Endodermal cell (in vitro differentiated cells): Measurements from ENCODE around the gene VSTM4. TPM values are rescaled to one million over a fixed set of nuclear protein-coding genes. Genes with fewer than 3 reads are reported as not detected.

Experiments
- DNase-seq: peaks from one replicate; pipeline ENCODE4 v3.0.0-alpha.2; 2017
- H3K27ac ChIP-seq: 2 replicates; pipeline ENCODE4 v1.5.1; 2013; ENCODE audit warnings: mild to moderate bottlenecking, low read depth, low read length, moderate library complexity
- H3K27me3 ChIP-seq: 2 replicates; pipeline ENCODE4 v1.6.1; 2013; ENCODE audit warnings: mild to moderate bottlenecking, low read length, moderate library complexity; ENCODE audit not compliant: insufficient read depth, control insufficient read depth, poor library complexity, severe bottlenecking
- H3K36me3 ChIP-seq: 2 replicates; pipeline ENCODE4 v1.7.0; 2013; ENCODE audit warnings: mild to moderate bottlenecking, low read length, moderate library complexity; ENCODE audit not compliant: control insufficient read depth, insufficient read depth
- H3K4me1 ChIP-seq: one replicate; pipeline ENCODE4 v1.7.0; 2013; ENCODE audit warnings: low read length; ENCODE audit not compliant: control insufficient read depth, insufficient read depth
- H3K4me3 ChIP-seq: 2 replicates; pipeline ENCODE4 v1.5.1; 2013; ENCODE audit warnings: mild to moderate bottlenecking, low read length, moderate library complexity
- H3K9ac ChIP-seq: 2 replicates; pipeline ENCODE4 v1.6.1; 2013; ENCODE audit warnings: mild to moderate bottlenecking, low read length, moderate library complexity; ENCODE audit not compliant: poor library complexity, severe bottlenecking; ENCODE audit errors: extremely low read depth
- H3K9me3 ChIP-seq: 2 replicates; pipeline ENCODE4 v1.6.1; 2013; ENCODE audit warnings: mild to moderate bottlenecking, low read length, moderate library complexity; ENCODE audit not compliant: control insufficient read depth
- H3K27ac Mint-ChIP-seq: 2 replicates; pipeline ENCODE4 v1.8.0; 2020; ENCODE audit warnings: mixed read lengths
- H3K27me3 Mint-ChIP-seq: 2 replicates; pipeline ENCODE4 v1.8.0; 2021; ENCODE audit warnings: mild to moderate bottlenecking, mixed read lengths; ENCODE audit not compliant: insufficient read depth
- H3K36me3 Mint-ChIP-seq: 2 replicates; pipeline ENCODE4 v1.8.0; 2020; ENCODE audit warnings: low read depth, mixed read lengths
- H3K4me1 Mint-ChIP-seq: 2 replicates; pipeline ENCODE4 v1.8.0; 2020; ENCODE audit warnings: mixed read lengths
- H3K4me3 Mint-ChIP-seq: 2 replicates; pipeline ENCODE4 v1.8.0; 2020; ENCODE audit warnings: mild to moderate bottlenecking, moderate library complexity, mixed read lengths
- H3K9me3 Mint-ChIP-seq: 2 replicates; pipeline ENCODE4 v1.8.0; 2020; ENCODE audit warnings: mild to moderate bottlenecking, mixed read lengths
- WGBS, 2 experiments: methylation state at CpG; one replicate each; pipeline versions ENCODE4 v1.1.5 to v1.1.7; 2013; ENCODE audit warnings: missing lambda C conversion rate in 2 of 2, mixed read lengths in 1 of 2; ENCODE audit not compliant: insufficient coverage in 1 of 2, insufficient read length in 1 of 2; 5-methylcytosine and 5-hydroxymethylcytosine counted together
- total RNA-seq, 2 donors: library from RNA; stranded (reverse); fragmentation: NEBNext Ultra II Directional in 1 of 2; extraction: Animal tissue kit (Norgen Biotek cat#: 25700) in 1 of 2; gene quantifications; 2 replicates in 1 of 2; 3 replicates in 1 of 2; pipeline ENCODE4 v1.2.1, GENCODE V29; 2021
- TF ChIP-seq, protein P1 (sequence below): fragments of 200-600 bp; sonication (generic); conservative IDR thresholded peaks from 2 replicates; pipeline ENCODE4 v1.5.0; 2021; ENCODE audit warnings: antibody characterized with exemption, mild to moderate bottlenecking

VSTM4 gene
- total RNA-seq, 2 donors from 2014 or later, result 0.51 to 0.77 TPM

DNA sequence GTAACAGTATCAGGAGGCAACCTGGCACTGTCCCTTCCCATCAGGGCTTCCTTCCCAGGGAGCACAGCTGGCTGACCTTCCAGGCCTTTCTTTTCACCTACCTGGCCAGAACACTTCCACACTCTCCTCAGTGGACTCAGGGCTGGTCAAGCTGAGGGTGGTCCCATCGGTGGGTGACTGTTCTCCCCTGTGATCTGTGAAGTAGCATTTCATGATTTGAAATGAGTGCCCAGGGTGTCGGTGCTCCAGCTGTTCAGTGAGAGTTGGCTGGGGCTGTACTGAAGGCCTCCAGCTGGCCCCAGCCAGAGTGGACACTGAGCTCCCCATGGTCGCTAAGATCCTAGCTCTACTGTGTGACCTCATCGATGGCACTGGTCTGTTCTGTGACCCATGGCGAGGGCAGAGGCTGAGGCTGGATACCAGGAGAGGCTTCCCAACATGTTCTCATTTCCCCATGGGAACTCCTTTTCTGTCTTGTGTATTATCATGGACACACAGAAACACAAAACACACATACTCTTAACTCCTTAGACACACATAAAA lies 18.5 kb upstream of the VSTM4 start, which contains the start of gene FAM170B:
Gene FAM170B, minus strand, starts transcription at position 316 of the 543 bp plus-strand sequence. Its CDS starts 103 bp downstream, at position 213.
- TF ChIP-seq, protein P1, sequence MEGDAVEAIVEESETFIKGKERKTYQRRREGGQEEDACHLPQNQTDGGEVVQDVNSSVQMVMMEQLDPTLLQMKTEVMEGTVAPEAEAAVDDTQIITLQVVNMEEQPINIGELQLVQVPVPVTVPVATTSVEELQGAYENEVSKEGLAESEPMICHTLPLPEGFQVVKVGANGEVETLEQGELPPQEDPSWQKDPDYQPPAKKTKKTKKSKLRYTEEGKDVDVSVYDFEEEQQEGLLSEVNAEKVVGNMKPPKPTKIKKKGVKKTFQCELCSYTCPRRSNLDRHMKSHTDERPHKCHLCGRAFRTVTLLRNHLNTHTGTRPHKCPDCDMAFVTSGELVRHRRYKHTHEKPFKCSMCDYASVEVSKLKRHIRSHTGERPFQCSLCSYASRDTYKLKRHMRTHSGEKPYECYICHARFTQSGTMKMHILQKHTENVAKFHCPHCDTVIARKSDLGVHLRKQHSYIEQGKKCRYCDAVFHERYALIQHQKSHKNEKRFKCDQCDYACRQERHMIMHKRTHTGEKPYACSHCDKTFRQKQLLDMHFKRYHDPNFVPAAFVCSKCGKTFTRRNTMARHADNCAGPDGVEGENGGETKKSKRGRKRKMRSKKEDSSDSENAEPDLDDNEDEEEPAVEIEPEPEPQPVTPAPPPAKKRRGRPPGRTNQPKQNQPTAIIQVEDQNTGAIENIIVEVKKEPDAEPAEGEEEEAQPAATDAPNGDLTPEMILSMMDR, result no peak
- no peaks in the 10 kb centered on the region for H3K36me3 ChIP-seq
- no peak within 1 kb of the TSS for H3K4me3 ChIP-seq
- H3K4me1 Mint-ChIP-seq, result peaks cover 2% of the 10 kb centered on the region
- H3K27me3 Mint-ChIP-seq, result peaks cover 6% of the 10 kb centered on the region
- H3K4me3 Mint-ChIP-seq, result no peak within 1 kb of the TSS
- no peak for DNase-seq
- no peaks in the 10 kb centered on the region for H3K27me3 ChIP-seq
- H3K9me3 ChIP-seq, result no peaks in the 10 kb centered on the region
- no peaks in the 10 kb centered on the region for H3K36me3 Mint-ChIP-seq
- no peak within 1 kb of the TSS for H3K9ac ChIP-seq
- H3K9me3 Mint-ChIP-seq, result peaks cover 2% of the 10 kb centered on the region
- H3K27ac Mint-ChIP-seq, result no peak within 1 kb of the TSS
- no peaks in the 10 kb centered on the region for H3K4me1 ChIP-seq
- 87 to 88% methylated on average over 4 to 5 of the region's 5 CpGs for WGBS, 2 experiments
- H3K27ac ChIP-seq, result no peak within 1 kb of the TSS

DNA sequence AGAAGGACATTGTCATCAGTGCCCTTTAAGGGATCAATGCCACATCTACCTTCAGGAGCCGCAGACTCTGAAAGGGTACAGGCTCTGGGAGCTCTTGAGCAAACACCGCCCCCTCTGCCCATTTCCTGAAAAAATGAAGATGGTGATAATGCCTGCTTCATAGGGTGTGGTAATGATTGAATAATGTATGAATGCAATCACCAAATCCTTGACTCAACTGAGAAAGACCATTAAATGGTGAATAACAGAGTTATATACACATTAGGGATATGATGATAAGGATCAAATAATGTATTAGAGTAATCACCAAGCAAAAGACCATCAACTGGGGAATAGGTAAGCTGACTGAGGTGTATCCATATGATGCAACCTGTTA lies 17.0 kb upstream of the VSTM4 start:
- Histone ChIP-seq H3K36me3 (no peaks in the 10 kb centered on the region), H3K4me3 (no peak overlapping the region), H3K9ac (no peak overlapping the region), H3K27ac (no peak overlapping the region), H3K27me3 (peaks cover 4% of the 10 kb centered on the region), H3K4me1 (no peaks in the 10 kb centered on the region), H3K9me3 (no peaks in the 10 kb centered on the region)
- H3K4me3 Mint-ChIP-seq, result no peak overlapping the region
- peaks cover 2% of the 10 kb centered on the region for H3K9me3 Mint-ChIP-seq
- peak; percentile 37 for DNase-seq
- peaks cover 5% of the 10 kb centered on the region for H3K27me3 Mint-ChIP-seq
- peaks cover 2% of the 10 kb centered on the region for H3K4me1 Mint-ChIP-seq
- TF ChIP-seq, protein P1, result peak; percentile 10
- 96% methylated on average over 2 of the region's 2 CpGs; no CpG with 5 or more reads in 1 of the 2 experiments for WGBS, 2 experiments
- no peaks in the 10 kb centered on the region for H3K36me3 Mint-ChIP-seq
- no peak overlapping the region for H3K27ac Mint-ChIP-seq

DNA sequence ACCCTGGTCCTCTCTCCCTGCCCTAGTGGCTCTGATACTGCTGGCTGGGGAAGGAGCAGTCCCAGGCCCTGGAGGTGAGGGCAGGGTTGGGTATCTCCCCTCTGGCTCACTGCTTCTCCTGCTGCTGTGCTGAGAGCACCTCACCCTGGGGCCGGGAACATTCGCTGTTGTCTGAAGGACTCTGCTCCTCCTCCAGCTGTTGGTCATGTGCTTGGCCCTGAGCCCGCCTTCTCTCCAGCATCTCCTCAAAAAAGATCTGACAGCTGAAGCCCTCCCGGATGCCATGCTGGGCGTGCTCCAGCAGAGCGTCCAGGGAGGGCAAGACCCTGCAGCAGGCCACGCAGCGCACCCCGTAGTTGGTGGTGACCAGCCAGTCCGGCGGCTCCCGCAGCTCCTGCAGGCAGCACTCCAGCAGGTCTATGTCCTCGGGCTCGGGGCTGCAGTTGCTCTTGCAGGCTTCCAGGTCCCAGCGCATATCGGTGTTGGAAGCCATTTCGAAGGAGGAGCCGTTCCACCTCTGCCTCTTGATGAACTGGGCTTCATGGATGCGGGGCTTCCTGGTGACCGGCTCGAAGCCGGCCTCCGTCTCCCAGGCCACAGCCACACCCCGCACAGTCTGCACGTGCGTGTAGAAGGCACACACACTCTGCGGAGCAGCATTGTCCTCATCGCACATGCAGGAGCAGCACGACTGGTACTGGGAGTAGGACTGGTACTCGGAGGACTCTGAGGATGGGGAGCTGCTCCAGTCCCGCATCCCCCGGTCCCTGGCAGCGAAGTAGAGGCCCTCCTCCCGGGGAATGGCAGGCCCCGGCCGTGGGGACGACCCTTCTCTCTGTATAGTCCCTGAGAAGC lies 16.4 kb upstream of the VSTM4 start:
- Histone ChIP-seq H3K9me3 (no peaks in the 10 kb centered on the region), H3K9ac (no peak overlapping the region), H3K36me3 (no peaks in the 10 kb centered on the region), H3K4me3 (no peak overlapping the region), H3K4me1 (no peaks in the 10 kb centered on the region), H3K27me3 (peaks cover 4% of the 10 kb centered on the region), H3K27ac (no peak overlapping the region)
- Mint-ChIP-seq H3K36me3 (no peaks in the 10 kb centered on the region), H3K9me3 (peaks cover 2% of the 10 kb centered on the region), H3K4me3 (no peak overlapping the region), H3K27me3 (no peaks in the 10 kb centered on the region), H3K27ac (no peak overlapping the region), H3K4me1 (peaks cover 2% of the 10 kb centered on the region)
- DNase-seq, result peak; percentile 43
- TF ChIP-seq, protein P1, result no peak
- 94% methylated on average over 24 to 37 of the region's 37 CpGs for WGBS, 2 experiments
